Chondrocyte (in vitro differentiated cells): ENCODE measurements around the gene GLYR1. TPM values are rescaled to one million over a fixed set of nuclear protein-coding genes. Genes with fewer than 3 reads are reported as not detected.

ENCODE experiments used
- DNase-seq: peaks from one replicate; pipeline ENCODE4 v3.0.0; 2021; ENCODE audit warnings: mixed read lengths, low spot score
- H3K27ac Mint-ChIP-seq: one replicate; pipeline ENCODE4 v1.8.0; 2021; ENCODE audit warnings: mild to moderate bottlenecking, moderate library complexity, mixed read lengths; ENCODE audit not compliant: unreplicated experiment
- H3K27me3 Mint-ChIP-seq: 2 replicates; pipeline ENCODE4 v1.8.0; 2021; ENCODE audit warnings: low read depth, mixed read lengths
- H3K36me3 Mint-ChIP-seq: 2 replicates; pipeline ENCODE4 v1.8.0; 2021; ENCODE audit warnings: low read depth, mixed read lengths
- H3K4me1 Mint-ChIP-seq: 2 replicates; pipeline ENCODE4 v1.8.0; 2021; ENCODE audit warnings: low read depth, mild to moderate bottlenecking, mixed read lengths
- H3K4me3 Mint-ChIP-seq: one replicate; pipeline ENCODE4 v1.8.0; 2021; ENCODE audit warnings: mild to moderate bottlenecking, moderate library complexity, mixed read lengths; ENCODE audit not compliant: unreplicated experiment
- H3K9me3 Mint-ChIP-seq: 2 replicates; pipeline ENCODE4 v1.8.0; 2021; ENCODE audit warnings: low read depth, mixed read lengths
- CTCF ChIP-seq: fragments of 200-600 bp; sonication (generic); IDR thresholded peaks from 2 replicates; pipeline ENCODE4 v1.5.0; 2021; ENCODE audit warnings: antibody characterized with exemption, mild to moderate bottlenecking, moderate library complexity
- total RNA-seq: library from RNA; stranded (reverse); gene quantifications from 3 replicates; pipeline ENCODE4 v1.2.1, GENCODE V29; 2021

The GLYR1 gene
- total RNA-seq, 1 donor from 2014 or later = 56.8 TPM

GRCh38 chr16:4864728-4865127, 17.6 kb upstream of the GLYR1 start:
- H3K27ac Mint-ChIP-seq = no peak overlapping the region
- H3K36me3 Mint-ChIP-seq = peaks cover 20% of the 10 kb centered on the region
- DNase-seq = no peak
- no peak overlapping the region for H3K4me3 Mint-ChIP-seq
- H3K4me1 Mint-ChIP-seq = peaks cover 18% of the 10 kb centered on the region
- no peaks in the 10 kb centered on the region for H3K9me3 Mint-ChIP-seq
- no peak for TF ChIP-seq CTCF
- H3K27me3 Mint-ChIP-seq = no peaks in the 10 kb centered on the region

- Mint-ChIP-seq H3K4me1 (peaks cover 18% of the 10 kb centered on the region), H3K27me3 (no peaks in the 10 kb centered on the region), H3K36me3 (peaks cover 38% of the 10 kb centered on the region), H3K4me3 (no peak overlapping the region), H3K27ac (no peak overlapping the region), H3K9me3 (no peaks in the 10 kb centered on the region)
- no peak for DNase-seq
- TF ChIP-seq CTCF = no peak
Observed at GRCh38 chr16:4862639-4863038, 15.6 kb upstream of the GLYR1 start.

DNA sequence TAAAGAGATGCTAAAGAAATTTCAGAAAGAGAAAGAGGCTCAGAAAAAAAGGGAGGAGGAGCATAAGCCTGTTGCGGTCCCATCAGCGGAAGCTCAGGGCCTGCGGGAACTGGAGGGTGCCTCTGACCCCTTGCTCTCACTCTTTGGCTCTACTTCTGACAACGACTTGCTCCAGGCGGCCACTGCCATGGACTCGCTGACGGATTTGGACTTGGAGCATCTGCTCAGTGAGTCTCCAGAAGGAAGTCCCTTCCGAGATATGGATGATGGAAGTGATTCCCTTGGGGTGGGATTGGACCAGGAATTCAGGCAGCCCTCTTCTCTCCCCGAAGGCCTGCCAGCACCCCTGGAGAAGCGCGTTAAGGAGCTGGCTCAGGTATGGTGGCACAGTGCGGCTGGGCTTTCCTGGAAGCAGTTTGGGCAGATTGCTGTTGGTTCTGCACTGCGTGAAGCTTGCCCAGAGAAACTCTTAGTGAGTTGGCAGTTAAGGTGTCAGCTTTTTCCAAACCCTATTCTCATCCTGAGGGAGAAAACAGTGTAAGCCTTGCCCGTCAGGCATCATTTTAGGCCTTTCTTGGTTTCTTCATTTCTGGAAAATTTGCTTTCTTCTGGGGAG, 13.7 kb upstream of the GLYR1 start:
- Mint-ChIP-seq H3K36me3 (peaks cover 38% of the 10 kb centered on the region), H3K9me3 (no peaks in the 10 kb centered on the region), H3K27me3 (no peaks in the 10 kb centered on the region), H3K4me1 (peaks cover 18% of the 10 kb centered on the region), H3K4me3 (no peak overlapping the region), H3K27ac (no peak overlapping the region)
- DNase-seq = no peak
- TF ChIP-seq CTCF = no peak

DNA sequence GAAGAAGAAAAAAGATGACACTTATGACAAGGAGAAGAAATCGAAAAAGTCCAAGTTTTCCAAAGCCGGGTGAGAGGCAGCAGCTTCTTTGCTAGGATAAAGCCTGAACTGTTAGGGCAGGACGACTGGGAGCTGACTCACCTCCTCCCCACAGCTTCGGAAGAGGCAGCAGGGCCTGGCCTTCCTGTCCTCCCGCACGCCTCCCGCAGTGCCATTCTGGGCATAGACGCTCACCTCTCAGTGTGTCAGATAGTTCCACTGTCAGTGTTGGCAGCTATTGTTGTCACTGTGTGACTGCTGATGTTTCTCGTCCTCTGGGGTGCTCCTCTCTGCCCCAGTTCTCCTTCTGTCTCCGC, 12.8 kb upstream of the GLYR1 start:
- Mint-ChIP-seq H3K36me3 (peaks cover 40% of the 10 kb centered on the region), H3K4me1 (peaks cover 17% of the 10 kb centered on the region), H3K9me3 (no peaks in the 10 kb centered on the region), H3K27ac (peak overlapping the region; percentile 49), H3K27me3 (no peaks in the 10 kb centered on the region), H3K4me3 (no peak overlapping the region)
- no peak for DNase-seq
- no peak for TF ChIP-seq CTCF

GRCh38 chr16:4859190-4859899, 12.3 kb upstream of the GLYR1 start:
- no peaks in the 10 kb centered on the region for H3K27me3 Mint-ChIP-seq
- no peak overlapping the region for H3K4me3 Mint-ChIP-seq
- peaks cover 16% of the 10 kb centered on the region for H3K4me1 Mint-ChIP-seq
- H3K9me3 Mint-ChIP-seq = no peaks in the 10 kb centered on the region
- TF ChIP-seq CTCF = no peak
- peaks cover 41% of the 10 kb centered on the region for H3K36me3 Mint-ChIP-seq
- DNase-seq = no peak
- peak overlapping the region; percentile 49 for H3K27ac Mint-ChIP-seq
